Mesenchymal stem cell (in vitro differentiated cells and primary cell): ENCODE measurements around the gene CDH23.

Experiments used
- DNase-seq: peaks from one replicate; pipeline ENCODE4 v3.0.0-alpha.2; 2013
- H2AFZ ChIP-seq: one replicate; pipeline ENCODE4 v1.6.1; 2013; ENCODE audit warnings: low read depth, mild to moderate bottlenecking, control low read depth, inconsistent platforms, low read length, moderate library complexity
- H2AK5ac ChIP-seq: 2 replicates; pipeline ENCODE4 v1.6.1; 2013; ENCODE audit warnings: low read length, moderate library complexity, mild to moderate bottlenecking, inconsistent platforms; ENCODE audit not compliant: severe bottlenecking
- H2BK120ac ChIP-seq: one replicate; pipeline ENCODE4 v1.6.1; 2013; ENCODE audit warnings: low read depth, mild to moderate bottlenecking, inconsistent platforms, low read length, moderate library complexity
- H2BK12ac ChIP-seq, 2 experiments: one replicate each; pipeline ENCODE4 v1.6.1; 2013; ENCODE audit warnings: inconsistent platforms in 2 of 2, low read length in 2 of 2, mild to moderate bottlenecking in 2 of 2, moderate library complexity in 2 of 2, control low read depth in 1 of 2
- H2BK15ac ChIP-seq: one replicate; pipeline ENCODE4 v1.6.1; 2013; ENCODE audit warnings: mild to moderate bottlenecking, low read depth, inconsistent platforms; ENCODE audit not compliant: poor library complexity, severe bottlenecking
- H2BK5ac ChIP-seq: 2 replicates; pipeline ENCODE4 v1.6.1; 2013; ENCODE audit warnings: low read depth, mild to moderate bottlenecking, low read length, control low read depth, inconsistent platforms; ENCODE audit not compliant: poor library complexity, severe bottlenecking
- H3K14ac ChIP-seq, 2 experiments: one replicate each; pipeline ENCODE4 v1.6.1; 2013; ENCODE audit warnings: inconsistent platforms in 2 of 2, low read length in 2 of 2, control low read depth in 1 of 2, mild to moderate bottlenecking in 1 of 2, moderate library complexity in 1 of 2
- H3K18ac ChIP-seq, 2 experiments: one replicate each; pipeline ENCODE4 v1.6.1; 2013; ENCODE audit warnings: inconsistent platforms in 2 of 2, low read length in 2 of 2, control low read depth in 1 of 2, low read depth in 1 of 2, mild to moderate bottlenecking in 1 of 2
- H3K23ac ChIP-seq, 2 experiments: one replicate each; pipeline ENCODE4 v1.6.1; 2013; ENCODE audit warnings: inconsistent platforms in 2 of 2, low read length in 2 of 2, mild to moderate bottlenecking in 2 of 2, moderate library complexity in 2 of 2, control low read depth in 1 of 2
- H3K27ac ChIP-seq: 2 replicates; pipeline ENCODE4 v1.5.1; 2013; ENCODE audit warnings: mild to moderate bottlenecking, moderate library complexity, low read length, control low read depth, inconsistent platforms; ENCODE audit not compliant: poor library complexity, severe bottlenecking
- H3K27me3 ChIP-seq, 2 experiments: 2 replicates each; pipeline versions ENCODE4 v1.6.1 to v1.7.0; 2013; ENCODE audit warnings: low read length in 2 of 2, mild to moderate bottlenecking in 2 of 2, moderate library complexity in 2 of 2, control low read depth in 1 of 2, inconsistent platforms in 1 of 2; ENCODE audit not compliant: control insufficient read depth in 1 of 2, insufficient read depth in 1 of 2
- H3K36me3 ChIP-seq, 2 experiments: 2 replicates each; pipeline versions ENCODE4 v1.6.1 to v1.7.0; 2013; ENCODE audit warnings: low read length in 2 of 2, control low read depth in 1 of 2, inconsistent platforms in 1 of 2, low read depth in 1 of 2, mild to moderate bottlenecking in 1 of 2; ENCODE audit not compliant: insufficient read depth in 2 of 2, control insufficient read depth in 1 of 2
- H3K4ac ChIP-seq, 2 experiments: one replicate each; pipeline ENCODE4 v1.6.1; 2013; ENCODE audit warnings: inconsistent platforms in 2 of 2, low read length in 2 of 2, mild to moderate bottlenecking in 2 of 2, moderate library complexity in 2 of 2, control low read depth in 1 of 2, low read depth in 1 of 2
- H3K4me1 ChIP-seq: 2 replicates; pipeline ENCODE4 v1.6.1; 2013; ENCODE audit warnings: low read depth, low read length, control low read depth; ENCODE audit not compliant: control insufficient read depth, insufficient read depth
- H3K4me2 ChIP-seq: 2 replicates; pipeline ENCODE4 v1.6.1; 2013; ENCODE audit warnings: low read length, mild to moderate bottlenecking, inconsistent platforms; ENCODE audit not compliant: poor library complexity, severe bottlenecking
- H3K4me3 ChIP-seq, 2 experiments: 2 replicates each; pipeline versions ENCODE4 v1.5.1 to v1.7.0; 2013; ENCODE audit warnings: low read length in 2 of 2, mild to moderate bottlenecking in 2 of 2, control low read depth in 1 of 2, low read depth in 1 of 2; ENCODE audit not compliant: insufficient read depth in 1 of 2
- H3K79me1 ChIP-seq: replicated peaks from 2 replicates; pipeline ENCODE4 v1.6.1; 2013; ENCODE audit warnings: mild to moderate bottlenecking, control low read depth, low read length, inconsistent platforms; ENCODE audit not compliant: poor library complexity, severe bottlenecking
- H3K9ac ChIP-seq: 2 replicates; pipeline ENCODE4 v1.7.0; 2013; ENCODE audit warnings: mild to moderate bottlenecking, low read length, moderate library complexity
- H3K9me3 ChIP-seq: 2 replicates; pipeline ENCODE4 v1.7.0; 2013; ENCODE audit warnings: mild to moderate bottlenecking, low read length; ENCODE audit not compliant: control insufficient read depth
- H4K8ac ChIP-seq: one replicate; pipeline ENCODE4 v1.6.1; 2013; ENCODE audit warnings: inconsistent platforms, mild to moderate bottlenecking, low read length, moderate library complexity
- H4K91ac ChIP-seq: one replicate; pipeline ENCODE4 v1.6.1; 2013; ENCODE audit warnings: mild to moderate bottlenecking, low read length, inconsistent platforms
- WGBS: methylation state at CpG from one replicate; pipeline ENCODE4 v1.1.7; 2013; ENCODE audit warnings: mixed read lengths; 5-methylcytosine and 5-hydroxymethylcytosine counted together

CDH23 gene

GRCh38 chr10:71509444-71509843 is 112.7 kb downstream of the CDH23 start:
- H3K4ac ChIP-seq: no peak overlapping the region
- no peak overlapping the region for H3K23ac ChIP-seq
- peaks cover 4% of the 10 kb centered on the region for H3K9me3 ChIP-seq
- H2AFZ ChIP-seq: no peak overlapping the region
- no peaks in the 10 kb centered on the region for H3K79me1 ChIP-seq
- no peak overlapping the region for H3K18ac ChIP-seq
- no peak overlapping the region for H4K8ac ChIP-seq
- H3K36me3 ChIP-seq: no peaks in the 10 kb centered on the region
- WGBS: 92% methylated on average over 2 of the region's 2 CpGs
- no peak overlapping the region for H4K91ac ChIP-seq
- H3K4me3 ChIP-seq: no peak overlapping the region
- DNase-seq: no peak
- H3K9ac ChIP-seq: no peak overlapping the region
- no peak overlapping the region for H2AK5ac ChIP-seq
- peaks cover 48 to 66% of the 10 kb centered on the region in 2 experiments for H3K27me3 ChIP-seq
- no peak overlapping the region for H3K27ac ChIP-seq
- H3K14ac ChIP-seq: no peak overlapping the region
- H3K4me2 ChIP-seq: no peak overlapping the region
- no peak overlapping the region for H2BK12ac ChIP-seq
- H2BK15ac ChIP-seq: no peak overlapping the region
- no peak overlapping the region for H2BK5ac ChIP-seq
- peaks cover 7% of the 10 kb centered on the region for H3K4me1 ChIP-seq
- no peak overlapping the region for H2BK120ac ChIP-seq

- H3K4ac ChIP-seq: no peak overlapping the region
- H3K9me3 ChIP-seq: peaks cover 4% of the 10 kb centered on the region
- H4K91ac ChIP-seq: no peak overlapping the region
- no peak overlapping the region for H2AFZ ChIP-seq
- H3K27me3 ChIP-seq: peaks cover 48 to 70% of the 10 kb centered on the region in 2 experiments
- no peak for DNase-seq
- no peak overlapping the region for H3K4me3 ChIP-seq
- H3K4me1 ChIP-seq: peaks cover 7% of the 10 kb centered on the region
- no peak overlapping the region for H3K9ac ChIP-seq
- H3K14ac ChIP-seq: no peak overlapping the region
- no peak overlapping the region for H3K27ac ChIP-seq
- no peak overlapping the region for H3K4me2 ChIP-seq
- 92% methylated on average over 4 of the region's 4 CpGs for WGBS
- no peak overlapping the region for H2AK5ac ChIP-seq
- no peak overlapping the region for H2BK12ac ChIP-seq
- no peak overlapping the region for H4K8ac ChIP-seq
- no peak overlapping the region for H2BK5ac ChIP-seq
- H3K23ac ChIP-seq: no peak overlapping the region
- no peaks in the 10 kb centered on the region for H3K79me1 ChIP-seq
- no peak overlapping the region for H2BK120ac ChIP-seq
- H3K36me3 ChIP-seq: no peaks in the 10 kb centered on the region
- no peak overlapping the region for H2BK15ac ChIP-seq
- no peak overlapping the region for H3K18ac ChIP-seq
Observed at GRCh38 chr10:71511206-71511605, 114.5 kb downstream of the CDH23 start.

- H2BK120ac ChIP-seq: no peak overlapping the region
- H2BK15ac ChIP-seq: no peak overlapping the region
- H2BK12ac ChIP-seq: no peak overlapping the region
- peaks cover 7% of the 10 kb centered on the region for H3K4me1 ChIP-seq
- DNase-seq: no peak
- H4K8ac ChIP-seq: no peak overlapping the region
- no peak overlapping the region for H4K91ac ChIP-seq
- no peak overlapping the region for H2AK5ac ChIP-seq
- H3K36me3 ChIP-seq: no peaks in the 10 kb centered on the region
- no peak overlapping the region for H3K23ac ChIP-seq
- H3K27me3 ChIP-seq: peaks cover 47 to 68% of the 10 kb centered on the region in 2 experiments
- no peak overlapping the region for H3K9ac ChIP-seq
- no peak overlapping the region for H3K4me3 ChIP-seq
- no peak overlapping the region for H3K14ac ChIP-seq
- no peaks in the 10 kb centered on the region for H3K79me1 ChIP-seq
- 92% methylated on average over 10 of the region's 10 CpGs for WGBS
- no peak overlapping the region for H3K4me2 ChIP-seq
- no peak overlapping the region for H3K27ac ChIP-seq
- no peak overlapping the region for H3K4ac ChIP-seq
- H3K9me3 ChIP-seq: peaks cover 4% of the 10 kb centered on the region
- no peak overlapping the region for H3K18ac ChIP-seq
- no peak overlapping the region for H2BK5ac ChIP-seq
- H2AFZ ChIP-seq: no peak overlapping the region
Observed at GRCh38 chr10:71512312-71512711, 115.6 kb downstream of the CDH23 start.

GRCh38 chr10:71512761-71513539 is 116.2 kb downstream of the CDH23 start:
- H2BK5ac ChIP-seq: no peak overlapping the region
- no peak overlapping the region for H2BK12ac ChIP-seq
- peaks cover 4% of the 10 kb centered on the region for H3K9me3 ChIP-seq
- no peak overlapping the region for H4K91ac ChIP-seq
- H3K4me3 ChIP-seq: no peak overlapping the region
- no peak overlapping the region for H3K23ac ChIP-seq
- H2BK120ac ChIP-seq: no peak overlapping the region
- H2BK15ac ChIP-seq: no peak overlapping the region
- H3K27me3 ChIP-seq: peaks cover 45 to 68% of the 10 kb centered on the region in 2 experiments
- no peak overlapping the region for H3K9ac ChIP-seq
- no peak overlapping the region for H3K4me2 ChIP-seq
- 43% methylated on average over 5 of the region's 5 CpGs for WGBS
- no peak overlapping the region for H2AK5ac ChIP-seq
- H3K18ac ChIP-seq: no peak overlapping the region
- DNase-seq: no peak
- no peaks in the 10 kb centered on the region for H3K79me1 ChIP-seq
- no peaks in the 10 kb centered on the region for H3K36me3 ChIP-seq
- no peak overlapping the region for H3K14ac ChIP-seq
- H3K27ac ChIP-seq: no peak overlapping the region
- H3K4ac ChIP-seq: no peak overlapping the region
- H2AFZ ChIP-seq: no peak overlapping the region
- H3K4me1 ChIP-seq: peaks cover 7% of the 10 kb centered on the region
- no peak overlapping the region for H4K8ac ChIP-seq
